HepG2 (cell line): ENCODE data around the gene ANKRD29. TPM values are rescaled to one million over a fixed set of nuclear protein-coding genes. Genes with fewer than 3 reads are reported as not detected.

Experiments
- BCLAF1 ChIP-seq: fragments of 450-650 bp; IDR thresholded peaks from 2 replicates; pipeline ENCODE4 v1.6.1; 2017; ENCODE audit warnings: mild to moderate bottlenecking
- FOXA1 ChIP-seq, 2 experiments: fragments of 450-650 bp in 1 of 2; sonication (generic) in 1 of 2; formaldehyde crosslinking in 1 of 2; IDR thresholded peaks; 2 replicates each; pipeline versions ENCODE4 v1.4.0 to v1.6.1; 2016 to 2020; ENCODE audit warnings: missing genetic modification reagents in 1 of 2
- FOXO4 ChIP-seq: sonication (generic); formaldehyde crosslinking; conservative IDR thresholded peaks from 2 replicates; pipeline ENCODE4 v1.8.1; 2023; ENCODE audit warnings: missing genetic modification reagents
- HNF1A ChIP-seq, 2 experiments: sonication (generic) in 1 of 2; formaldehyde crosslinking in 1 of 2; IDR thresholded peaks; 2 replicates each; pipeline versions ENCODE4 v1.4.0 to v1.6.1; 2016 to 2020; ENCODE audit warnings: borderline replicate concordance in 1 of 2, low read depth in 1 of 2, mild to moderate bottlenecking in 1 of 2, missing genetic modification reagents in 1 of 2
- MXD1 ChIP-seq: sonication (generic); formaldehyde crosslinking; IDR thresholded peaks from 2 replicates; pipeline ENCODE4 v1.4.0; 2020; ENCODE audit warnings: mild to moderate bottlenecking, missing genetic modification reagents
- PAXIP1 ChIP-seq: sonication (generic); formaldehyde crosslinking; conservative IDR thresholded peaks from 2 replicates; pipeline ENCODE4 v1.4.0; 2020; ENCODE audit warnings: mild to moderate bottlenecking, missing genetic modification reagents, moderate library complexity
- PITX1 ChIP-seq: sonication (generic); formaldehyde crosslinking; IDR thresholded peaks from 2 replicates; pipeline ENCODE4 v1.5.1; 2020; ENCODE audit warnings: mild to moderate bottlenecking, missing genetic modification reagents
- SNRNP70 ChIP-seq: fragments of 200-400 bp; formaldehyde crosslinking; IDR thresholded peaks from 2 replicates; pipeline ENCODE4 v1.6.1; 2017; ENCODE audit warnings: mild to moderate bottlenecking, low read depth, low read length, moderate library complexity
- STAT5B ChIP-seq: sonication (generic); formaldehyde crosslinking; IDR thresholded peaks from 2 replicates; pipeline ENCODE4 v1.4.0; 2020; ENCODE audit warnings: missing genetic modification reagents
- TMF1 ChIP-seq: sonication (generic); formaldehyde crosslinking; IDR thresholded peaks from 2 replicates; pipeline ENCODE4 v1.8.1; 2022; ENCODE audit warnings: low read depth, missing genetic modification reagents
- ZMAT3 ChIP-seq: sonication (generic); formaldehyde crosslinking; conservative IDR thresholded peaks from 2 replicates; pipeline ENCODE4 v1.7.0; 2021; ENCODE audit warnings: missing genetic modification reagents
- ZNF260 ChIP-seq: sonication (generic); formaldehyde crosslinking; IDR thresholded peaks from 2 replicates; pipeline ENCODE4 v1.4.0; 2020; ENCODE audit warnings: missing genetic modification reagents, low read depth, mild to moderate bottlenecking, borderline replicate concordance
- ZNF333 ChIP-seq: sonication (generic); formaldehyde crosslinking; IDR thresholded peaks from 2 replicates; pipeline ENCODE4 v1.4.0; 2020; ENCODE audit warnings: mild to moderate bottlenecking, missing genetic modification reagents, borderline replicate concordance
- ZNF652 ChIP-seq: IDR thresholded peaks from 2 replicates; pipeline ENCODE4 v1.6.1; 2016; ENCODE audit warnings: low read depth, borderline replicate concordance
- polyA plus RNA-seq, 8 experiments: library from polyadenylated mRNA; depleted of rRNA in 3 of 8; stranded (reverse) in 7 of 8; unstranded in 1 of 8; fragments of >200 nt; fragmentation: Illumina TruSeq in 4 of 8; extraction: Trizol in 4 of 8; gene quantifications; 2 replicates each; pipeline versions ENCODE4 v1.2.1 to v1.2.3, GENCODE V29; 2011 to 2016; ENCODE audit warnings: low read depth in 4 of 8, missing spikeins in 1 of 8, mixed read lengths in 1 of 8; ENCODE audit not compliant: insufficient read depth in 1 of 8
- total RNA-seq, 5 experiments: library from RNA; depleted of rRNA; stranded (reverse); fragments of >200 nt; fragmentation: Illumina TruSeq; extraction: Trizol; gene quantifications; 2 replicates each; pipeline ENCODE4 v1.2.3, GENCODE V29; 2016; ENCODE audit warnings: low read depth in 1 of 5
- TF ChIP-seq, protein P1 (sequence below): sonication (generic); formaldehyde crosslinking; IDR thresholded peaks from 2 replicates; pipeline ENCODE4 v1.8.0; 2022; ENCODE audit warnings: mild to moderate bottlenecking, missing genetic modification reagents

Gene ANKRD29
- total and polyA plus RNA-seq, 2 of the 13 experiments (the other 11 are each of a cell fraction or from before 2014, with no cell fraction given): not detected

GRCh38 chr18:23636071-23636399, 26.7 kb downstream of the ANKRD29 start (continued):
- TF ChIP-seq PAXIP1 (CRISPR knock-in tag) (peak; percentile 51; the same call in 1 of the 2 replicates), BCLAF1 (no peak), FOXA1 (IDR thresholded peaks at IDR 0.05) (no peak), FOXA1 (CRISPR knock-in tag; IDR thresholded peaks at IDR 0.05) (no peak), PITX1 (CRISPR knock-in tag) (no peak), SNRNP70 (no peak), FOXO4 (CRISPR knock-in tag) (no peak), STAT5B (CRISPR knock-in tag) (no peak), ZNF333 (CRISPR knock-in tag) (no peak), ZNF260 (no peak), TMF1 (CRISPR knock-in tag) (no peak), HNF1A (IDR thresholded peaks at IDR 0.05; ENCODE audit: low read depth) (no peak), HNF1A (CRISPR knock-in tag; IDR thresholded peaks at IDR 0.05; ENCODE audit: borderline replicate concordance) (no peak), ZNF652 (CRISPR knock-in tag) (no peak), MXD1 (CRISPR knock-in tag) (no peak), ZMAT3 (CRISPR knock-in tag) (no peak)
- TF ChIP-seq, protein P1, sequence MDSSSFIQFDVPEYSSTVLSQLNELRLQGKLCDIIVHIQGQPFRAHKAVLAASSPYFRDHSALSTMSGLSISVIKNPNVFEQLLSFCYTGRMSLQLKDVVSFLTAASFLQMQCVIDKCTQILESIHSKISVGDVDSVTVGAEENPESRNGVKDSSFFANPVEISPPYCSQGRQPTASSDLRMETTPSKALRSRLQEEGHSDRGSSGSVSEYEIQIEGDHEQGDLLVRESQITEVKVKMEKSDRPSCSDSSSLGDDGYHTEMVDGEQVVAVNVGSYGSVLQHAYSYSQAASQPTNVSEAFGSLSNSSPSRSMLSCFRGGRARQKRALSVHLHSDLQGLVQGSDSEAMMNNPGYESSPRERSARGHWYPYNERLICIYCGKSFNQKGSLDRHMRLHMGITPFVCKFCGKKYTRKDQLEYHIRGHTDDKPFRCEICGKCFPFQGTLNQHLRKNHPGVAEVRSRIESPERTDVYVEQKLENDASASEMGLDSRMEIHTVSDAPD (CRISPR knock-in tag): no peak
